ENCODE data around the gene NUBPL. TPM values are rescaled to one million over a fixed set of nuclear protein-coding genes. Genes with fewer than 3 reads are reported as not detected.

NUBPL gene
- total and polyA plus RNA-seq, 10 donors: 4.1 to 28.2 (median 13.9) TPM

- Histone ChIP-seq H3K27me3 (replicated peaks in 1 of 7) (no peaks in the 10 kb centered on the region), H3K27ac (peak overlapping the region in 2 of 8 donors; percentile 6 to 13), H3K4me1 (peaks cover 0 to 12% (median 0%) of the 10 kb centered on the region in 6 donors), H3K4me3 (no peak overlapping the region), H3K36me3 (no peaks in the 10 kb centered on the region), H3K9me3 (no peaks in the 10 kb centered on the region)
- DNase-seq: no peak
- intact Hi-C loops (cut with DNase I; ENCODE audit: low total_unique reads): no loop called here
- TF ChIP-seq POLR2A (IDR thresholded peaks at IDR 0.05) (no peak), POLR2AphosphoS5 (IDR thresholded peaks at IDR 0.05) (no peak), CTCF (IDR thresholded peaks at IDR 0.05 in 8 of 11, conservative IDR thresholded peaks at IDR 0.05 in 3 of 11) (no peak)
- WGBS, 5 donors: 44 to 75% (median 71%) methylated on average over 2 of the region's 2 CpGs
Observed at GRCh38 chr14:31590206-31590605, 29.0 kb downstream of the NUBPL start.

GRCh38 chr14:31592122-31592521, 30.9 kb downstream of the NUBPL start:
- no peaks in the 10 kb centered on the region for H3K27me3 ChIP-seq (replicated peaks in 1 of 7)
- H3K9me3 ChIP-seq: no peaks in the 10 kb centered on the region
- intact Hi-C loops (cut with DNase I; ENCODE audit: low total_unique reads): no loop called here
- no peak for DNase-seq
- TF ChIP-seq POLR2AphosphoS5 (IDR thresholded peaks at IDR 0.05) (no peak), CTCF (IDR thresholded peaks at IDR 0.05 in 8 of 11, conservative IDR thresholded peaks at IDR 0.05 in 3 of 11) (no peak), POLR2A (IDR thresholded peaks at IDR 0.05) (no peak)
- peaks cover 0 to 18% (median 0%) of the 10 kb centered on the region in 6 donors for H3K4me1 ChIP-seq
- H3K4me3 ChIP-seq: no peak overlapping the region
- no peak overlapping the region for H3K27ac ChIP-seq
- no peaks in the 10 kb centered on the region for H3K36me3 ChIP-seq

- 96 to 99% (median 97%) methylated on average over 2 of the region's 2 CpGs for WGBS, 5 donors
Observed at GRCh38 chr14:31592631-31593030, 31.4 kb downstream of the NUBPL start.

More at GRCh38 chr14:31592631-31593030, 31.4 kb downstream of the NUBPL start:
- Histone ChIP-seq H3K36me3 (no peaks in the 10 kb centered on the region), H3K27ac (no peak overlapping the region), H3K9me3 (no peaks in the 10 kb centered on the region), H3K4me1 (peaks cover 0 to 18% (median 0%) of the 10 kb centered on the region in 6 donors), H3K27me3 (replicated peaks in 1 of 7) (no peaks in the 10 kb centered on the region), H3K4me3 (no peak overlapping the region)
- intact Hi-C loops (cut with DNase I; ENCODE audit: low total_unique reads): no loop called here
- DNase-seq: no peak
- TF ChIP-seq POLR2AphosphoS5 (IDR thresholded peaks at IDR 0.05) (no peak), CTCF (IDR thresholded peaks at IDR 0.05 in 8 of 11, conservative IDR thresholded peaks at IDR 0.05 in 3 of 11) (no peak), POLR2A (IDR thresholded peaks at IDR 0.05) (no peak)
